GM18498 (cell line): ENCODE measurements around the gene AIG1.
A peak's percentile ranks its signal among the peaks of the same experiment; 100 is the strongest.

Experiments used
- ATAC-seq: cut with Tn5 transposase; IDR thresholded peaks from one replicate; pipeline ENCODE4 v1.9.1; 2021; ENCODE audit warnings: mild to moderate bottlenecking, moderate library complexity; ENCODE audit not compliant: unreplicated experiment

The AIG1 gene

GRCh38 chr6:143093290-143093689 lies 32.6 kb downstream of the AIG1 start:
- ATAC-seq, result no peak

- no peak for ATAC-seq
These were observed 35.7 kb downstream of the AIG1 start for GRCh38 chr6:143096403-143096802.

GRCh38 chr6:143097224-143097795 lies 36.6 kb downstream of the AIG1 start:
- ATAC-seq, result no peak

- peak; percentile 95 for ATAC-seq
These were observed 37.5 kb downstream of the AIG1 start for GRCh38 chr6:143098054-143098671.

GRCh38 chr6:143099647-143100046 lies 39.0 kb downstream of the AIG1 start:
- ATAC-seq, result no peak

GRCh38 chr6:143100429-143100828 lies 39.7 kb downstream of the AIG1 start:
- no peak for ATAC-seq

- no peak for ATAC-seq
These were observed 43.2 kb downstream of the AIG1 start for GRCh38 chr6:143103916-143104315.

GRCh38 chr6:143107440-143107839 lies 46.8 kb downstream of the AIG1 start:
- ATAC-seq, result no peak

GRCh38 chr6:143107911-143108761 lies 47.4 kb downstream of the AIG1 start:
- no peak for ATAC-seq

- ATAC-seq, result no peak
These were observed 48.5 kb downstream of the AIG1 start for GRCh38 chr6:143109196-143109595.

GRCh38 chr6:143110572-143110971 lies 49.9 kb downstream of the AIG1 start:
- ATAC-seq, result no peak

- ATAC-seq, result no peak
These were observed 50.3 kb downstream of the AIG1 start for GRCh38 chr6:143110996-143111395.

- ATAC-seq, result no peak
These were observed 50.8 kb downstream of the AIG1 start for GRCh38 chr6:143111443-143111842.

GRCh38 chr6:143112084-143112768 lies 51.5 kb downstream of the AIG1 start:
- peak; percentile 83 for ATAC-seq

- no peak for ATAC-seq
These were observed 52.1 kb downstream of the AIG1 start for GRCh38 chr6:143112837-143113236.

GRCh38 chr6:143115728-143116127 lies 55.0 kb downstream of the AIG1 start:
- no peak for ATAC-seq

- ATAC-seq, result no peak
These were observed 56.4 kb downstream of the AIG1 start for GRCh38 chr6:143117108-143117507.

GRCh38 chr6:143119260-143119659 lies 58.6 kb downstream of the AIG1 start:
- no peak for ATAC-seq

- no peak for ATAC-seq
These were observed 62.4 kb downstream of the AIG1 start for GRCh38 chr6:143123081-143123480.

- ATAC-seq, result no peak
These were observed 63.3 kb downstream of the AIG1 start for GRCh38 chr6:143123941-143124340.

- ATAC-seq, result no peak
These were observed 64.8 kb downstream of the AIG1 start for GRCh38 chr6:143125455-143125854.
